GM19438 (cell line): Measurements from ENCODE around the gene SHMT2.

Source experiments
- ATAC-seq: cut with Tn5 transposase; IDR thresholded peaks from one replicate; pipeline ENCODE4 v1.9.1; 2021; ENCODE audit warnings: low read depth; ENCODE audit not compliant: unreplicated experiment

Gene SHMT2

GRCh38 chr12:57196439-57196838 is 33.1 kb upstream of the SHMT2 start:
- ATAC-seq = no peak

GRCh38 chr12:57196956-57197355 is 32.6 kb upstream of the SHMT2 start:
- ATAC-seq = no peak

GRCh38 chr12:57198329-57198728 is 31.2 kb upstream of the SHMT2 start:
- no peak for ATAC-seq

DNA sequence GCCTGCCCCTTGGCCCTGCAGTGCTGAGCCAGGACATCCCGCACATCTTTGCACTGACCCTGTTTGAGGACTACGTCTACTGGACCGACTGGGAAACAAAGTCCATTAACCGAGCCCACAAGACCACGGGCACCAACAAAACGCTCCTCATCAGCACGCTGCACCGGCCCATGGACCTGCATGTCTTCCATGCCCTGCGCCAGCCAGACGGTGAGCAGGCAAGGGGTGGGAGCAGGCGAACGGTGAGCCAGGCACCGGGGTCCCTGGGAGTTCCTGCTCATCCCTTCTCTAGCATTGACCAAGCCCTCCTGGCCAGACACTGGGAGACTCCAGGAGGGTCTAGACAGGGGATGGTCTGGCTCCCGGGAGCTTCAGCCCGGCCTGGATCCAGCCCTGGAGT is 30.3 kb upstream of the SHMT2 start:
- ATAC-seq = no peak

- ATAC-seq = no peak
Observed at GRCh38 chr12:57200497-57200896, 29.0 kb upstream of the SHMT2 start.

DNA sequence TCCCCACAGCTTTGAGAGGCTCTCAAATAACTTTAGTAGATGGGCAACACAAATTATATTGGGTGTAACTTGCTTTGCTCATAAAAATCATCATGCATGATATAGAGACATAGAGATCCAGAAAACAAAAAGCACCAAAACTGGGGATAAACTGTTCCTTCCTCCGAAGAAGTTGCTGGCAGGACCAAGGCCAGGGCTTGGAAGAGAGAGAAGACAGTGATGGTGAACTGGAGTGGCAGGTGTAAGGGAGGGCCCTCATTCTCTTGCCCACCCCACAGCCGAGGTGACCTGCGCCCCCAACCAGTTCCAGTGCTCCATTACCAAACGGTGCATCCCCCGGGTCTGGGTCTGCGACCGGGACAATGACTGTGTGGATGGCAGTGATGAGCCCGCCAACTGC is 28.3 kb upstream of the SHMT2 start:
- ATAC-seq = no peak

DNA sequence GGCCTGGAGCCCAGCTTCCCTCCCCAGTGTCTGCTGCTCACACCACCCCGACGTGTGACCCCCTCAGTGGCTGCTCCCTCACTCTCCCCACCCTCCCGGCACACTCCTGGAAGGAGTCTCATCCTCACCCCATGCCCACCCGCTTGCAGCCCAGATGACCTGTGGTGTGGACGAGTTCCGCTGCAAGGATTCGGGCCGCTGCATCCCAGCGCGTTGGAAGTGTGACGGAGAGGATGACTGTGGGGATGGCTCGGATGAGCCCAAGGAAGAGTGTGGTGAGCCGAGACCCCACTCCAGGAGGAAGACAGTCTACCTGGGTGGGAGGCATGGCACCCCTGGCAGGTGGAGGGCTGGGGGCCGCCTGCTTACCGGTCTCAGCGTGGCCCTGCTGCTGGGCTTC is 27.9 kb upstream of the SHMT2 start:
- no peak for ATAC-seq

DNA sequence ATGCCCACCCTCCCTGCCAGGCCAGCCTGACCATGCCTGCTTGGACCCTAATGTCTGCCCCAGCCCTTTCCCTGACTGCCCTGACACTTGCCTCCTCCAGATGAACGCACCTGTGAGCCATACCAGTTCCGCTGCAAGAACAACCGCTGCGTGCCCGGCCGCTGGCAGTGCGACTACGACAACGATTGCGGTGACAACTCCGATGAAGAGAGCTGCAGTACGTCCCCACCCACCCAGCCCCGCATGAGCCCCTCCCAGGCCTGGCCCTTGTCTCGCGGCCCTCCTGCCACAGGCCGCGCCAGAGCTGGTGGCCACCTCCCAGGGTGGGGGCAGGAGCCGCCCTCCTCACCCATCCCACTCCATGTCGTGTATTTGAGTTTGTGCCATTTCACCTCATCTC is 27.2 kb upstream of the SHMT2 start:
- ATAC-seq = no peak

- ATAC-seq = no peak
Observed at GRCh38 chr12:57203201-57203600, 26.3 kb upstream of the SHMT2 start.

GRCh38 chr12:57203791-57204190 is 25.7 kb upstream of the SHMT2 start:
- ATAC-seq = no peak

DNA sequence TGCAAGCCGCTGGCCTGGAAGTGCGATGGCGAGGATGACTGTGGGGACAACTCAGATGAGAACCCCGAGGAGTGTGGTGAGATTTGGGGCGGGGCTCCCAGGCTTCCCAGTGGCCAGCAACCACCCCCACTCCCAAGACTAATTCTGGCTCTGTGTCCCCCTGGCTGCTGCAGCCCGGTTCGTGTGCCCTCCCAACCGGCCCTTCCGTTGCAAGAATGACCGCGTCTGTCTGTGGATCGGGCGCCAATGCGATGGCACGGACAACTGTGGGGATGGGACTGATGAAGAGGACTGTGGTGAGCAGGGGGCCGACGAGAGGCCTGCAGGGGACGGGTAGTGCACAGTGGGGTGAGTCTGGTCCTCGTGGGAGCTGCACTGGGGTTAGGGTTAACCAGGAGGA is 25.1 kb upstream of the SHMT2 start:
- ATAC-seq = no peak

DNA sequence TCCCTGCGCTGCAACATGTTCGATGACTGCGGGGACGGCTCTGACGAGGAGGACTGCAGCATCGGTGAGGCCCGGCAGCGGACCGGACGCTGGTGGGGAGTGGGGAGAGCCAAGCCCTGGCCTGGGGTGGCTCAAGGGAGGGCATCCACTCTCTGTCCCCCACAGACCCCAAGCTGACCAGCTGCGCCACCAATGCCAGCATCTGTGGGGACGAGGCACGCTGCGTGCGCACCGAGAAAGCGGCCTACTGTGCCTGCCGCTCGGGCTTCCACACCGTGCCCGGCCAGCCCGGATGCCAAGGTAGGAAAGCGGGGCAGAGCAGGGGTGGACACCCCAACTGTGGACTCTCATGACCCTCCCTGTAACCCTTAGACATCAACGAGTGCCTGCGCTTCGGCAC is 24.3 kb upstream of the SHMT2 start:
- ATAC-seq = no peak

DNA sequence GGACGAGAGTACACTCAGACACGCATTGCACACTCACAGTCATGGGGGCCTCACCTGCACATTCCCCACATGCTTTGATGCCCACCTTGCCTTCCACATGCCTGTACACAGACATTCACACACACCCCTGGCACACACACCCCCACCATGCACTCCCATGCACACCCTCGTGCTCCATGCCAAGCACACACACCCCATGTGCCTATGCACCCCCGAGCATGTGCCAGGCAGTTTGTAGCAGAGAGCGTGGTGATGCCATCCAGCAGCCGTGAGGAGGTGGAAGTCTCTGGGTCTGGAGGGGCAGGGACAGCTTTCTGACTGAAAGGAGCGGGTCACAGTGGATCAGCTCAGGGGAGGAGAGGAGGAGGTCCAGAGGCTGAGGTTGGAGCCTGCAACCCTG is 23.6 kb upstream of the SHMT2 start:
- ATAC-seq = no peak

- no peak for ATAC-seq
Observed at GRCh38 chr12:57207731-57208630, 21.5 kb upstream of the SHMT2 start.

- ATAC-seq = no peak
Observed at GRCh38 chr12:57208631-57209282, 20.8 kb upstream of the SHMT2 start.

DNA sequence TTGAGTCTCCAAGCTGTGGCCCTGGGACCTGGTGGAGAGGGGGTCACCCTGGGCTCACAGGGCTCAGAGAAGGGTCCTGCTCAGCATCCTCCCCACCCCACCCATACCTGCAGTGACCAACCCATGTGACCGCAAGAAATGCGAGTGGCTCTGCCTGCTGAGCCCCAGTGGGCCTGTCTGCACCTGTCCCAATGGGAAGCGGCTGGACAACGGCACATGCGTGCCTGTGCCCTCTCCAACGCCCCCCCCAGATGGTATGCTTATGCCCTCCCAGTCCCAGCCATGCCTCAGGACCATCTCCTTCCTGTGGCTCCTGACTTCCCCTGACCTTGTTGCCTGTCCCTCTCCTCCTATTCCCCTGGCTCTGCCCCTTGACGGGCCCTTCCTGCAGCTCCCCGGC is 19.6 kb upstream of the SHMT2 start:
- ATAC-seq = no peak

- ATAC-seq = no peak
Observed at GRCh38 chr12:57210461-57210860, 19.1 kb upstream of the SHMT2 start.

DNA sequence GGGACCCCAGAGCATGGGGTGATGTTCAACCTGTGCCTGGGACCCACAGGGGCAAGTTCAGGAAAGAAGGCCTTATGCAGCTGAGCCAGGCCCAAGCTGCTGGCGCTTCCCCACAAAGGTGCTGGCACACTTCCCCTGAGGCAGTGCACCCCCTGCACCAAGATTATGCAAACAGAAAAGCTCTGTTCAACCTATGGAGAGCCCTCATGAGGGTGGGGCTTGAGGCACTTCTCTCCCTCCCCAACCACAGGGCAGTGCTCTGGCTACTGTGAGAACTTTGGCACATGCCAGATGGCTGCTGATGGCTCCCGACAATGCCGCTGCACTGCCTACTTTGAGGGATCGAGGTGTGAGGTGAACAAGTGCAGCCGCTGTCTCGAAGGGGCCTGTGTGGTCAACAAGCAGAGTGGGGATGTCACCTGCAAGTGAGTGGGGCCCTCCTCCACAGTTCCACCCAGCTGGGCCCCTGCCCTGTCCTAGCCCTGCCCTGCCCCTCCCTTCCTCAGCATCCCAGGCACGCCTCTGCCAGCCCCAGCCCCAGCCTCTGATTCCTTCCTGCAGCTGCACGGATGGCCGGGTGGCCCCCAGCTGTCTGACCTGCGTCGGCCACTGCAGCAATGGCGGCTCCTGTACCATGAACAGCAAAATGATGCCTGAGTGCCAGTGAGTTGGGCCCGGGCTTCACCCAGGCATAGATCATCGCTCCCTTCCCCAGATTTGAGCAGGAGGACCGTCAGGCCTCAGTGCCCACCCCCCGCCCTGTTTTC is 18.4 kb upstream of the SHMT2 start:
- no peak for ATAC-seq

- no peak for ATAC-seq
Observed at GRCh38 chr12:57211791-57212700, 17.5 kb upstream of the SHMT2 start.

DNA sequence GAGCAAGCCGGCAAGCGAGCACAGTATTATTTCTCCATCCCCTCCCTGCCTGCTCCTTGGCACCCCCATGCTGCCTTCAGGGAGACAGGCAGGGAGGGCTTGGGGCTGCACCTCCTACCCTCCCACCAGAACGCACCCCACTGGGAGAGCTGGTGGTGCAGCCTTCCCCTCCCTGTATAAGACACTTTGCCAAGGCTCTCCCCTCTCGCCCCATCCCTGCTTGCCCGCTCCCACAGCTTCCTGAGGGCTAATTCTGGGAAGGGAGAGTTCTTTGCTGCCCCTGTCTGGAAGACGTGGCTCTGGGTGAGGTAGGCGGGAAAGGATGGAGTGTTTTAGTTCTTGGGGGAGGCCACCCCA is 16.8 kb upstream of the SHMT2 start:
- no peak for ATAC-seq
